Middle frontal gyrus (tissue), 1 donor: ENCODE data around the gene TMEM125.

Experiments
- DNase-seq: peaks from one replicate; pipeline ENCODE4 v3.0.0-alpha.2; 2015; ENCODE audit warnings: low spot score; ENCODE audit errors: extremely low spot score

The TMEM125 gene

DNA sequence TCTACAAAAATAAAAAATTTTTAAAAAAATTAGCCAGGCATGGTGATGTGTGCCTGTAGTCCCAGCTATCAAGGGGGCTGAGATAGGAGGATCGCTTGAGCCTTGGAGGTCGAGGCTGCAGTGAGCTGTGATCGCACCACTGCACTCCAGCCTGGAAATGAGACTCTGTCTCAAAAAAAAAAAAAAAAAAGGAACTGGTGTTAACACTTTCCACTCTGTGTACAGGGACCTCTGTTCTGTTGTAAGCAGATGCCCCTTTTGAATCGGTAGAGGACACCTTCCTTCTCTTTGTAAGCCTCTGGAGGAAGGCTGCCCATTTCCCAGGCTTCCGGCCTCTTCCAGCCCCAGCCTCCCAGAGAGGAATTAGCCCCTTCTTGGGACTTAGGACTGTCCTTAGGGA, 22.9 kb downstream of the TMEM125 start:
- DNase-seq, result no peak

DNA sequence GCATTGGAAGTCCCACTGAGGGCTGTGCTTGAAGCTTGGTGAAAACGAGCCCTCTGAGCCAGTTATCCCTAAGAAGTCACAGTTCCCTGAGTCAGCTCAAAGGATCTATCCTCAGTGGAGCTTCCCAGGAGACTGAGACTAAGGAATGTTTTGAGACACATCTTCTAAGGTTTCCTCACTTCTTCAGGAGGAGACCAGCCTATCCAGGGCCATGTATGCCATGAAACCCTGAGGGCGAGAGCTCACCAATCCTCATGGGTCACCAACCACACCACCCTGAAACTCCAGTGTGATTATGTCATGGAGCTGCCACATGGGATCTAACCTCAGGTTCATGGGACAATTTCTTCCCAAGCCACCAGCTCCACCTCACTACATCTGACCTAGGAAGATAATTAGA, 23.4 kb downstream of the TMEM125 start:
- DNase-seq, result no peak

DNA sequence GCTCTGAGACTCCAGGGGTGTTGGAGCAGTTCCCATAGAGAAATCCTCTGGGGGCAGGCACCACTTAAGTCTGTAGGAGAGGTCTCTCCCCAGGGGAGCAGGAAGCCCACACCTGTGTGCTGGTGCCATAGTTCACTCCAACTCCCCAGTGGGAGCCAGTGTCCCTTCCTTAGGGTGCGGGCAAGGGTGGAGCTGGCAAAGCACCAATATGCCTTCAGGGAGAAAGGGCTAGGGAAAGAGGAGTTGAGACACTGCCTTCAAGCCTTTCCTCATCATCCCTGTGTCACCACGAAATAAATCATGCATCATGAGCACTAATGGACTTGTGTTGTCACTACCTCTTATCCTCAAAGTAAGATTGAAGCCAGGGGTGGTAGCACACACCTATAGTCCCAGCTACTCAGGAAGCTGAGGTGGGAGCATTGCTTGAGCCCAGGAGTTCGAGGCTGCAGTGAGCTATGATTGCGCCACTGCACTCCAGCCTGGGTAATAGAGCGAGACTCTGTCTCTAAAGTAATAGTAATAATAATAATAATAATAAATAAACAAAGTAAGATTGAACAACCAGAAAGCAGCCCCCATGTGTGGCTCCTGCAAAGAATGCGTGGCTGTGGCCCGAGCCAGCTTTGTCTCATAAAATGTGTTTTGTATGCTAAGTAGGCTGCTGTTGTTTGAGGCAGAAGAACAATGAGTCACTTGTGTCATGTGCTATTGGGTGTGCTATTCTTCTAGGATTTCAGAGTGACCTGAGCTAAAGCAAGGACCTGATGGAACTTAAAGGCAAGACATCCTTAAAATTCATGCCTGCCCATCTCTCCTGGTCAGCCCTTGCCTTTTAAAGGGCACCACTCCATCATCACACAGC, 24.3 kb downstream of the TMEM125 start:
- peak; percentile 47 for DNase-seq

DNA sequence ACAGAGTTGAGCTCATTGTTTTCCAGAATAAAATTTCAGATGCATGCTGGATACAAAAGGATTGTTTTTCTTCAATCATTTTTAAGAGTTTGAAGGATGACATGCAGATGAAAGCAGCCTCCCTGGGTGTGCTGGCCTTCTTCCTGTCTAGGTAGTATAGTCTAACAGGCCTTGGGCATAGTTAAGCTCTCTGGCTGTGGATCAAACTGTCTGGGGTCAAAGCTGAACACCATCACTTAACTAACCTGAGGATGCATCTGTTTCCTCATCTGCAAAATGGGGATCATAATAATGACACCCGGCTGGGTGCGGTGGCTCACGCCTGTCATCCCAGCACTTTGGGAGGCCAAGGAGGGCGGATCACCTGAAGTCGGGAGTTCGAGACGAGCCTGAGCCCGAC, 25.0 kb downstream of the TMEM125 start:
- no peak for DNase-seq

GRCh38 chr1:43296207-43296606, 26.4 kb downstream of the TMEM125 start:
- no peak for DNase-seq

DNA sequence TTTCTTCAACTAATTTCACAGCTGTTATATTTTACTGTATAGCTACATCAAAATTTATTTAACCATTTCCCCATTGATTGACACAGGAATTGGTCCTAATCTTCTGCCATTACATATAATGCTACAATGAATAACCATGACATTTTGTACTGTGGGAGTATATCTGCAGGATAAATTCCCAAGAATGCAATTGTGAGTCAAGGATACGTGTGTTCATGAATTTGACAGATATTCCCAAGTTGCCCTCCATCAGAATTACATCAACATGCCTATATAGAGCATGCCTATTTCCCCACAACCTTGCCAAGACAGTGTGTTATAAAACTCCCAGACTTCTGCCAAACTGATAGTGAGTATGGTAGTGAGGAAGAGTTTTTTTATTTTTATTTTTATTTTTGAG, 28.3 kb downstream of the TMEM125 start:
- DNase-seq, result no peak

DNA sequence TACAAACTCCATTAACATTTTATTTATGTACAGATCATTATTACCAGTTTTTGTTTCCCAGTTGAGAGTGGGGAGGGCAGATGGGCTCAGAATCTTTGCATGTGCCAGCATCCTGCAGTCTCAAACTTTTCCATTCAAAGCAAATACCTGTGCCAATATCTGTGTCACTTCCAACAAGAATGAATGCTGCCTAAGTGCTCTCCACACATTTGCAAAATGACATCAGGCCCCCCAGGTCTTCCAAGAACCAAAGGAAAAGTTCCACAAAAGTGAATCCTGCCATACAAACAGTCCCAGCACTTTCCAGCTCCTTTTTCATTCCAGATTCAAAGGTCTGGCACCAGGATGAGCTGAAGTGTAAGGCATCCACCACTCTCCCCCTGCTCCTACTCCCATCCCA, 29.3 kb downstream of the TMEM125 start:
- no peak for DNase-seq

DNA sequence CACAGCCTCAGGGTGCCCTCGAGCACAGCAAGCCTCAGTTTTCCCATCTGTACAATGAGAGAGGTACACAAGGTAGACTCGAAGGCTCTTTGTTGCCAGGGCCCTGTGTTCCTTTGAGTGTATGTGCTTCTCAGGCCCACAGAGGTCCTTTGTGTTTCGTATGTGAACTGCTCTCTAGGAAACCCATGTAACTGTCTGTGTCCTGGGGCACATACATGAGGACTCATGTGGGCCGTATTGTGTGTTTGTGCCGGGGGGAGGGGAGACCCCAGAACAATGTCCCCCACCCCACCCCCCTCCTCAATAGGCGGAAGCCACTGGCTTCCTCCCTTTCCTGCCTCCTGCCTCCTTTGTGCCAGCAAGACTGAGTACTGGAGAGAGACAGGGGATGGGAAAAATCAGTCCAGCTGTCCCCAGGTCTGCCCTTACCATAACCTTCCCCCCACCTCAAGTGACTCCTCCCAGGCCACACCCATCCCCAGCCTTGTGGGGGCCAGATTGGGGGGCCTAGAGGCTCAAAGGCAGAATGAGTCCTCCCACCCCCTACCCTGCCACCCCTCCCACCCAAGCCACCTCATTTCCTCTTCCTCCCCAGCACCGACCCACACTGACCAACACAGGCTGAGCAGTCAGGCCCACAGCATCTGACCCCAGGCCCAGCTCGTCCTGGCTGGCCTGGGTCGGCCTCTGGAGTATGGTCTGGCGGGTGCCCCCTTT, 30.8 kb downstream of the TMEM125 start, which contains the start of gene TIE1:
TIE1 (plus strand) TSS at position 605 of the 717 bp plus-strand sequence; CDS start at position 695, 90 bp downstream.
- no peak for DNase-seq

- no peak for DNase-seq
These were observed 32.4 kb downstream of the TMEM125 start for GRCh38 chr1:43302201-43302600.

- no peak for DNase-seq
These were observed 33.1 kb downstream of the TMEM125 start for GRCh38 chr1:43302721-43303470.

- DNase-seq, result no peak
These were observed 33.9 kb downstream of the TMEM125 start for GRCh38 chr1:43303471-43304313.

DNA sequence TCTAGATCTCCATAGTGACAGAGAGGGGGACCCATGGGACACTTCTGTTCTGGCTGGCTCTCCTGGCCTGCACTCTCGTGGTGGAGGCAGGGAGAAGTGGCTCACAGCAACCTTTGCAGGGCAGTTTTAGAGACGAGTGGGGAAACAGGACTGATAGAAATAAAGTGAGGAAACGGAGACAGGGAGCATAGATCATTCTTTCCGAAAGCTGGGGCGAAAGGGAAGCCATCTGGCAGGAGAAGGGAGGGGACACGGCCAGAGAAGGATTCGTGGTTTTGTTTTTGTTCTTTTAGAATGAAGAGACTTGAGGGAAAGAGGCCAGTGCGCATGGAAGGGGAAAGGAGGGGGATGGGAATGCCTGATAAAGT, 34.5 kb downstream of the TMEM125 start:
- no peak for DNase-seq

DNA sequence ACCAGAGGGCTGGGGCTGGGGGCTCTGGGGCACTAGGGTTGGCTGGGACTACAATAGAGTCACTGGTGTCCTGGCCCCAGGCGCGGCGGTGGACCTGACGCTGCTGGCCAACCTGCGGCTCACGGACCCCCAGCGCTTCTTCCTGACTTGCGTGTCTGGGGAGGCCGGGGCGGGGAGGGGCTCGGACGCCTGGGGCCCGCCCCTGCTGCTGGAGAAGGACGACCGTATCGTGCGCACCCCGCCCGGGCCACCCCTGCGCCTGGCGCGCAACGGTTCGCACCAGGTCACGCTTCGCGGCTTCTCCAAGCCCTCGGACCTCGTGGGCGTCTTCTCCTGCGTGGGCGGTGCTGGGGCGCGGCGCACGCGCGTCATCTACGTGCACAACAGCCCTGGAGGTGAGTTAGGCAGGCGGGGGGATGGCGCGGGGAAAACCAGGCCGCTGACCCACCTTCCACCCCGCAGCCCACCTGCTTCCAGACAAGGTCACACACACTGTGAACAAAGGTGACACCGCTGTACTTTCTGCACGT, 35.1 kb downstream of the TMEM125 start:
- no peak for DNase-seq

- no peak for DNase-seq
These were observed 35.7 kb downstream of the TMEM125 start for GRCh38 chr1:43305461-43305860.

DNA sequence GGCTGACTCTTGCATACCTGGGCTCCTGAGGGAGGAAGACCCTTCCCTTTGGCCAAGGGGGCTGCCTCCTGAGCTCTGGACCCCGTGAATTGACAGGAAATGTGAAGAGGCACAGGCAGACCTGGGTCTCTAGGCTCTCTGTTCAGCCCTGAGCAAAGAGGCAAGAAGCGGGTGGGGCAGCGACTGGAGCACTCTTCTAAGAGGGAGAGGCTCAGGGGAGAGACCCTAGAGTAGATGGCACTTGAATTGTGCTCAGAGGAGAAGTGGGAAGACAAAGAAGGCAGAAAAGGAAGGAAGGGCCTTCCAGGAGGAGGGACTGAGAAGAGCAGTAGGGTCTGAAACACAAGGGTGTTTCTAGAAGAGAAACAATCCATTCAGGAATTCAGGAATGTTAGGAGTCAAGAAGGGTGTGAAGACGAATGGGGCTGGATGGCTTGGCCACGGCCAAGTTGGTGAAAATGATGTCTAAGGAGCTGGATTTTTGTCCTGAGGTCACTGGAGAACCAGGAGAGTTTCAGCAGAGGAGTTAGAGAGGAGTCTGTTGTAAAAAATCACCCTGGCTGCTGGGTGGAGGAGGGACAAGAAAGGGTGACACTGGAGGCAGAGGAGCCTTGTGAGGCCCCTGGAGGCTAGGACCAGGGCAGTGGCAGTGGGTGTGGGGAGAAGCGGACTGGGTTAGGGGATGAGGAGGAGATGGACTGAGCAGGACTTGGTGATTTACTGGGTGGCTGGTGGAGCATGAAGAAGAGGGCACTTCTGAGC, 36.3 kb downstream of the TMEM125 start:
- no peak for DNase-seq

DNA sequence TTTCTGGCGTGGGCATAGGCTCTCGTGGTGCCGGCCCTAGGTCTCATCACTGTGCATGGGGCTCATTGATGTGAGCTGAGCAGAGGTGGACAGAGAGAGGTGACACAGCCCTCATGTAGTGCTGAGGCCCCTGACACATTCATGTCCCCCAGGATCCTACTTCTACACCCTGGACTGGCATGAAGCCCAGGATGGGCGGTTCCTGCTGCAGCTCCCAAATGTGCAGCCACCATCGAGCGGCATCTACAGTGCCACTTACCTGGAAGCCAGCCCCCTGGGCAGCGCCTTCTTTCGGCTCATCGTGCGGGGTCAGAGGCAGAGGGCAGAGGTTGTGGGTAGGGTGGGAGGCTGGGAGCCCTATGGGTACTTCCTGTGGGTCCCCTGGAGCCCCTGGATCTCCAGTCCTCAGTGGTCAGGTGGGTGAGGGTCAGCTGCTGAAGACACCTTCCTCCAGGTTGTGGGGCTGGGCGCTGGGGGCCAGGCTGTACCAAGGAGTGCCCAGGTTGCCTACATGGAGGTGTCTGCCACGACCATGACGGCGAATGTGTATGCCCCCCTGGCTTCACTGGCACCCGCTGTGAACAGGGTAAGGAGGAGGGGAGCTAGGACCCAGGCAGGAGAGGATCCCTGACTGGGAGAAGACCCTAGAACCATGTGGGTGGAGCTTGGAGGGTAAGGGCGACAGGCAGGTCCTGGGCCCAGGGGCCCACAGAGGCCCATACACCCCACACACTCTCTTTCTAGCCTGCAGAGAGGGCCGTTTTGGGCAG, 37.1 kb downstream of the TMEM125 start:
- DNase-seq, result no peak

GRCh38 chr1:43307458-43308158, 37.8 kb downstream of the TMEM125 start:
- no peak for DNase-seq

DNA sequence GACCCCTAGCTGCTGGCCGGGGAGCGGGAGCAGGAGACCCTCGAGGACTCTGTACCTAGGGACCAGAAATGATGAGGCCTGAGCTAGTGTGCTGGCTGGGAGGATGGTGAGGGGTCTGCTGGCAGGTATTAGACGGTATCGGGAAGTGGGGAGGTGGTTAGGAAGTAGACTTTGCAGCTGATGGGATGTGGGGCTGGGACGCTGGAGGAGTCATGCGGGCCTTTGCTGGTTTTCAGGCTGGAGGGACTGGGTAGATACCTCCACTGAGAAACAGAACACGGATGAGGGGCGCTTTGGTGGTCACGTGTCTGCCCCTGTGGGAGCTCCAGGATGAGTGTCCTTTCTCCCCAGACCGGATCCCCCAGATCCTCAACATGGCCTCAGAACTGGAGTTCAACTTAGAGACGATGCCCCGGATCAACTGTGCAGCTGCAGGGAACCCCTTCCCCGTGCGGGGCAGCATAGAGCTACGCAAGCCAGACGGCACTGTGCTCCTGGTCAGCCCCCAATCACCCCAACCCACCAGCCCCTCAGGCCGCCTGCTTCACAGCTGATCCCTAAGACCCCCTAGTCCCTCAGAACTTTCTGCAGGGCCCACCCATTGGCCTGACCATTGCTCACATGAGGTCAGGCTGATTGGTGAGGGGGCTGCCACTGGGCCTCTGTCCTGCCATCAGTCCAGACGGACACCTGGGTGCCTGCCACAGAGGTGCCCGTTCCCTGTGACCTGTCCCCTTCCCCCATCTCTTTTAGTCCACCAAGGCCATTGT, 39.0 kb downstream of the TMEM125 start:
- no peak for DNase-seq
